Suppressor macrophage (primary cell): ENCODE results near the gene KIF5B.

Source experiments
- DNase-seq, 4 experiments: peaks; one replicate each; pipeline ENCODE4 v3.0.0-alpha.2; 2020 to 2022

KIF5B gene

GRCh38 chr10:31959461-31960173 lies 96.6 kb downstream of the KIF5B start:
- DNase-seq = peak; percentile 49 to 83 (median 72)
